C4-2B (cell line): Measurements from ENCODE around the gene PINK1.
A peak's percentile ranks its signal among the peaks of the same experiment; 100 is the strongest.

Source experiments
- H3K27ac ChIP-seq: fragments of 450-650 bp; 2 replicates; pipeline ENCODE4 v1.5.1; 2017
- ZFX ChIP-seq: fragments of 450-650 bp; IDR thresholded peaks from 2 replicates; pipeline ENCODE4 v1.6.1; 2017
- TF ChIP-seq, protein P1 (sequence below): fragments of 450-650 bp; conservative IDR thresholded peaks from 2 replicates; pipeline ENCODE4 v1.5.1; 2017; ENCODE audit warnings: mild to moderate bottlenecking

The PINK1 gene

DNA sequence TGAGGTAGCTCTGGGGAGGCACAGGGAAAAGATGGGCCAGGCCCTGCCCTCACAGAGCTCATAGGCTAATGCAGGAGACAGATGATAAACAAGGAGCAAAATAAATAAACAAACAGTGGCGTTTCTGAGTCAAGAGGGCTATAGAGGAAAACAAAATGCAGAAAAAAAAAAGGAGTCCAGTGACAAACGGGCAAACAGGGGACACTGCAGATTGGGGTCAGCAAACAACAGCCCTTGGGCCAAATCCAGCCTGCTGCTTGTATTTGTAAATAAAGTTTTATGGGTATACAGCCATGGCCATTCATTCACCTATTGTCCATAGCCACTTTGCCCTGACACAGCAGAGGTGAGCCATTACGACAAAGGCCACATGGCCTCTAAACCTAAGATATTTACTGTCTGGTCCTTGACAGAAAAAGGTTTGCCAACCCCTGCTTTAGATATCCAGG is 19.1 kb upstream of the PINK1 start:
- TF ChIP-seq, protein P1, sequence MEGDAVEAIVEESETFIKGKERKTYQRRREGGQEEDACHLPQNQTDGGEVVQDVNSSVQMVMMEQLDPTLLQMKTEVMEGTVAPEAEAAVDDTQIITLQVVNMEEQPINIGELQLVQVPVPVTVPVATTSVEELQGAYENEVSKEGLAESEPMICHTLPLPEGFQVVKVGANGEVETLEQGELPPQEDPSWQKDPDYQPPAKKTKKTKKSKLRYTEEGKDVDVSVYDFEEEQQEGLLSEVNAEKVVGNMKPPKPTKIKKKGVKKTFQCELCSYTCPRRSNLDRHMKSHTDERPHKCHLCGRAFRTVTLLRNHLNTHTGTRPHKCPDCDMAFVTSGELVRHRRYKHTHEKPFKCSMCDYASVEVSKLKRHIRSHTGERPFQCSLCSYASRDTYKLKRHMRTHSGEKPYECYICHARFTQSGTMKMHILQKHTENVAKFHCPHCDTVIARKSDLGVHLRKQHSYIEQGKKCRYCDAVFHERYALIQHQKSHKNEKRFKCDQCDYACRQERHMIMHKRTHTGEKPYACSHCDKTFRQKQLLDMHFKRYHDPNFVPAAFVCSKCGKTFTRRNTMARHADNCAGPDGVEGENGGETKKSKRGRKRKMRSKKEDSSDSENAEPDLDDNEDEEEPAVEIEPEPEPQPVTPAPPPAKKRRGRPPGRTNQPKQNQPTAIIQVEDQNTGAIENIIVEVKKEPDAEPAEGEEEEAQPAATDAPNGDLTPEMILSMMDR: no peak
- TF ChIP-seq ZFX: no peak
- 0 out of 2 replicates have a peak overlapping the region, but pooled peaks have one; percentile 15 for H3K27ac ChIP-seq

DNA sequence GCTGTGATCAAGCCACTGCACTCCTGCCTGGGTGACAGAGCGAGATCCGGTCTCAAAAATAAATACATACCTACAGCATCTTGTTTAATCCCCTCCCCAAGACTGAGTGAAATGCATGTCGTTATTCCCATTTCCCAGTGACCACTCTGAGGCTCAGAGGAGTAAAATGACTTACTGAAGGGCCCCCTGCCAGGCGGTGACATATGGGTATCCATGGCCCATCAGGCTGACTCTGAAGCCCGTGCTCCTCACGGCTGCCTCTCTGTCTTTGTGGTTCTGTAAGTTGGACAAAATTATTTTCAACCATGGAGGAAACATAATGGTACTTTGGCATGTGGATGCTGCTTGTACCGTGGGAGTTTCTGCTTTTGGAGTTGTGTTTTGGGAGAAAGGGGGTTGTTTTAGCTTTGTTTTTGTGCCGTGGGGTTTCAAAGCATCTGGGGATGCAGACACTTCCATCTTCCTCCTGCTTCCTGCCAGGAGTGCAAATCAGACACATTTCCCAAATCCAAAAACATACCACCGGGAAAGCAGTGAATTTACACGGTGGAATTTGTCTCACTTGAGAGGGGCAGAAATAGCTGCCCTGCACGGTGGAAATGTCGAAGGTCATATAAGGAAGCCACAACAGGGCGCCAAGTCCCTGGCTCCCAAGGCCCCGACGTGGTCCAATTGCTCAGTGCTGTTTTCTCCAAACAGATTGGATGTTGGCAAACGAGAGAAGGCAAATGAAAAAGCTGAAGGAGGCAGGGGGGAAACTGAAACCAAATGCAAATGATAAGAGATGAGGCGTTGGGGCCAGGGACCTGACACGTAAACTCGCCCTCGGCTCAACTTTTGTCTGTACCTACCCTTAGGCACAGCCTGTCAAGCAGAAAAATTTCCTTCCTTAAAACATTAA is 17.1 kb upstream of the PINK1 start:
- TF ChIP-seq, protein P1: no peak
- TF ChIP-seq ZFX: no peak
- no peak overlapping the region for H3K27ac ChIP-seq

DNA sequence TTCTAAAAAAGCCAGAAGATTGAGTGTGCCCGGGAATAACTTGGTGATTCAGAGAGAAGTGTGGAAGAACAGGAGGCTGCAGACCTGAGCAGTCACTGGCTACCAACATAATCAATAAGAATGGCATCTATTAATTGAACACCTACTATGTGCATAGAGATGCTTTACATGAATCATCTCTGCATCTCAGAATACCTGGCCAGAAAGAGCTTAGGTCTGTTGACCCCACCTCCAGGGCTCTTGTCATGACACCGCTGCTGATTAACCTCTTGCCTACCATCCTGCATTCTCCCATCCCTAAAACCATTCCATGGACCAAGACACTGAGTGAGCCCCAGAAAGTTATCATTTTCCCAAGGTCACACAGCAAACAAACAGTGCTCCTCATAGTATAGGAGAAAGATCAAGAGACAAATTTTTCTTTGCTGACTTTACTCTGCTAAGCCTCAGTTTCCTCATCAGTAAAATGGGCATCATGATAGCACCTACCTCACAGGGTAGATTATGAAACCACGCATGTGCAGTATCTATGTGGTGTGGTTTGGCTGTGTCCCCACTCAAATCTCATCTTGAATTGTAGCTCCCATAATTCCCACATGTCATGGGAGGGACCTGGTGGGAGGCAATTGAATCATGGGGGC is 16.3 kb upstream of the PINK1 start:
- no peak for TF ChIP-seq ZFX
- TF ChIP-seq, protein P1: no peak
- H3K27ac ChIP-seq: no peak overlapping the region

DNA sequence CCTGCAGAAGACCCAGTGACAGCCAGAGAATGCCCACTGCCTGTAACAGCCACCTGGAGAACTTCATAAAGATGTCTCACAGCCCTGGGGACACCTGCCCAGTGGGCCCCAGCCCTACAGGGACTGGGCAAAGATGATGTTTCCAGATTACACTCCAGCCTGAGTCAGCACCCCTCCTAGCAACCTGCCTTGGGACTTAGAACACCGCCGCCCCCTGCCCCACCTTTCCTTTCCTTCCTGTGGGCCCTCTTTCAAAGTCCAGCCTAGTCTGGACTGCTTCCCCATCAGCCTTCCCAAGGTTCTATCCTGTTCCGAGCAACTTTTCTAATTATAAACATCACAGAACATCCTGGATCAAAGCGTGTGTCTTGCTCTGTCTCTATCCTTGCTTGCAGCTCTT is 14.7 kb upstream of the PINK1 start:
- no peak for TF ChIP-seq ZFX
- TF ChIP-seq, protein P1: no peak
- H3K27ac ChIP-seq: no peak overlapping the region

DNA sequence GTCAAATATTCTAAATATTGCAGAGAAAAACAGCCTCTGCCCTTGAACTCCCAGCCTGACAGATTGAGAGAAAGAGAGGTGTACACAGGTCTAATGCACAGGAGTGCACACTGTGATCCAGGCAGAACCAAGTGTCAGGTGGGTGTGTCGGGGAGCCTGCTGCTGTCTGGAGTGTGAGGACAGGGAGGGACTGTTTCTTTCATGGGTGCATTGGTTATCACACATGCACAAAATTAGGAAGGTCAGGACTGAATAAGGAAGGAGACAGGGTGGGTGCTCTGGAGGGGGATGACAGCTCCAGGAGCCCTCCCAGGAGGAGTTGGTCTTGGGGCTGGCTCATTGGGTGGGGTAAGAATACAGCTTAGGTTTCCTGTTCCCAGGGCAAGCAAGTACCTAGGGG is 13.3 kb upstream of the PINK1 start:
- H3K27ac ChIP-seq: no peak overlapping the region
- TF ChIP-seq ZFX: no peak
- TF ChIP-seq, protein P1: no peak

DNA sequence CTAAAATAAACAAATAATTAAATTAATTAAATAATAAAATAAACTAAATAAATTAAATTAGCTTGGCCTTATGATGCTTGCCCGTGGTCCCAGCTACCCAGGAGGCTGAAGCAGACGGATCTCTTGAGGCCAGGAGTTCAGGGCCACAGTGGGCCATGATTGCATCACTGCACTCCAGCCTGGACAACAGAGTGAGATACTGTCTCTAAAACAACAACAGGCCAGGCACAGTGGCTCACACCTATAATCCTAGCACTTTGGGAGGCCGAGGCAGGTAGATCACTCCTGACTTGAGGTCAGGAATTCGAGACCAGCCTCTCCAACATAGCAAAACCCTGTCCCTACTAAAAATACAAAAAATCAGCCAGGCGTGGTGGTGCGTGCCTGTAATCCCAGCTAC is 12.2 kb upstream of the PINK1 start:
- TF ChIP-seq, protein P1: no peak
- TF ChIP-seq ZFX: no peak
- H3K27ac ChIP-seq: no peak overlapping the region

DNA sequence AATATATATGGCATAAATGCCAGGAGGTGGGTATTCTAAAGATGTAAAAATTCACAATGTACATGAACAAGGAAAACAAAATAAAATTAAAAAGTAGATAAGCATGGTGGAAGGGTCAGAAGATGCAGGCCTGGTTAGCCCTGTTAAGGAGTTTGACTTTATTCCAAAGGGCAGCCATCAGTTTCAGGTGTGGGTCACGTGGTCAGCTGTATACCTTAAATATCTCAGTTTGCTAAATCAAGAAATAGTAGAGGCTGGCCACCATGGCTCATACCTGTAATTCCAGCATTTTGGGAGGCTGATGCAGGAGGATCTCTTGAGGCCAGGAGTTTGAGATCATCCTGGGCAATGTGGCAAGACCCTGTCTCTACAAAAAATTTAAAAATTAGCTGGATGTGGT is 8.5 kb upstream of the PINK1 start:
- TF ChIP-seq, protein P1: no peak
- TF ChIP-seq ZFX: no peak
- no peak overlapping the region for H3K27ac ChIP-seq
